Heart right ventricle (tissue), 16 donors: ENCODE results near the gene RASA4B. TPM values are rescaled to one million over a fixed set of nuclear protein-coding genes. Genes with fewer than 3 reads are reported as not detected.
"Not testable (repeated sequence)": the region's sequence is repeated elsewhere in the genome, so short reads cannot be mapped to it uniquely, and the experiment has no call there.

Source experiments
- ATAC-seq, 8 donors: fragments of 200-7000 bp; cut with Tn5 transposase; one replicate each; pipeline ENCODE4 v1.9.1; 2020; ENCODE audit warnings: mild to moderate bottlenecking in 8 of 8, moderate library complexity in 8 of 8, moderate number of reproducible peaks in 1 of 8
- DNase-seq, 2 donors: peaks; one replicate each; pipeline ENCODE4 v3.0.0-alpha.2; 2020
- H3K27ac ChIP-seq, 10 donors: fragments of 200-600 bp; sonication (generic) in 2 of 10; one replicate each; pipeline versions ENCODE4 v1.5.0 to v1.8.0; 2020 to 2022; ENCODE audit warnings: mild to moderate bottlenecking in 3 of 10
- H3K27me3 ChIP-seq, 7 donors: fragments of 200-600 bp; one replicate each; pipeline ENCODE4 v1.8.0; 2021 to 2022; ENCODE audit warnings: mild to moderate bottlenecking in 2 of 7
- H3K36me3 ChIP-seq, 9 donors: fragments of 200-600 bp; sonication (generic) in 1 of 9; one replicate each; pipeline versions ENCODE4 v1.5.0 to v1.8.0; 2020 to 2022; ENCODE audit warnings: mild to moderate bottlenecking in 2 of 9
- H3K4me1 ChIP-seq, 9 donors: fragments of 200-600 bp; sonication (generic) in 1 of 9; one replicate each; pipeline versions ENCODE4 v1.5.0 to v1.8.0; 2020 to 2022; ENCODE audit warnings: mild to moderate bottlenecking in 4 of 9
- H3K4me3 ChIP-seq, 10 donors: fragments of 200-600 bp; sonication (generic) in 2 of 10; one replicate each; pipeline versions ENCODE4 v1.5.0 to v1.8.0; 2020 to 2022; ENCODE audit warnings: mild to moderate bottlenecking in 7 of 10, moderate library complexity in 2 of 10
- H3K9me3 ChIP-seq, 11 donors: fragments of 200-600 bp in 10 of 11; sonication (generic) in 2 of 11; one replicate each; pipeline versions ENCODE4 v1.5.0 to v1.8.0; 2013 to 2022; ENCODE audit warnings: mild to moderate bottlenecking in 2 of 11, control low read depth in 1 of 11, moderate library complexity in 1 of 11
- WGBS, 2 donors: extraction: QIAGEN DNeasy Blood & Tissue Kit; methylation state at CpG; one replicate each; pipeline ENCODE4 v1.1.7; 2013; ENCODE audit warnings: inconsistent platforms in 1 of 2; 5-methylcytosine and 5-hydroxymethylcytosine counted together
- intact Hi-C, 10 donors: fragments of 100-400 bp; cut with DNase I; formaldehyde crosslinking; loops; one replicate each; pipeline versions ENCODE4 v1.11.1 to v1.14.2; 2022
- polyA plus RNA-seq, 2 donors: library from polyadenylated mRNA; stranded (reverse); fragments of 200-250 nt; gene quantifications; one replicate each; pipeline ENCODE4 v1.2.3, GENCODE V29; 2013
- total RNA-seq, 10 donors: library from RNA; stranded (reverse); fragmentation: NEBNext Ultra II Directional in 3 of 10; extraction: Animal tissue kit (Norgen Biotek cat#: 25700) in 3 of 10; gene quantifications; one replicate each; pipeline versions ENCODE4 v1.2.1 to v1.2.4, GENCODE V29; 2021 to 2023
- TF ChIP-seq, protein P1 (sequence below), 9 donors: fragments of 200-600 bp; sonication (generic) in 2 of 9; IDR thresholded peaks; one replicate each; pipeline versions ENCODE4 v1.5.0 to v1.8.0; 2021 to 2022; ENCODE audit warnings: antibody characterized with exemption in 9 of 9, mild to moderate bottlenecking in 5 of 9, moderate library complexity in 1 of 9
- donor health status: Arrhythmogenic right ventricular cardiomyopathy.
- donor health status: ischemic (EF 13 %, LVEDD 7.1; RV severe dilation, severe dysfunction).
- donor health status: healthy with polysubstance abuse.
- donor health status: DM: no; HTN: yes; CAD: no.
- donor health status: DM: no; HTN: no; CAD: no.
- donor health status: ischemic (EF 25% LVEDD 6.9; RV normal size, moderate dysfunction).
- donor health status: ischemic (EF 25% LVEDD 5.7; RV mildly dilated, moderate dysfunction).
- donor health status: healthy.
- donor health status: DM: yes; HTN: yes; CAD: no.
- donor health status: Ischemic cardiomyopathy.
- donor health status: ischemic (EF 35%, LVEDD 5.7; RV mildly dilated, moderate dysfunction).
- donor health status: nonischemic (EF 11% LVEDD 7.7; RV severe dilation, severe dysfunction).
- donor health status: DM: yes; HTN: yes; CAD: no.
- donor health status: PGD.
- donor health status: ischemic (EF 29% LVEDD 5.4; RV normal size, mild dysfunction).
- donor health status: nonischemic (EF 23%, LVEDD 6.1; RV moderate dilation, normal function).

Gene RASA4B
- total and polyA plus RNA-seq, 12 donors = 1.3 to 23.9 (median 4.2) TPM

DNA sequence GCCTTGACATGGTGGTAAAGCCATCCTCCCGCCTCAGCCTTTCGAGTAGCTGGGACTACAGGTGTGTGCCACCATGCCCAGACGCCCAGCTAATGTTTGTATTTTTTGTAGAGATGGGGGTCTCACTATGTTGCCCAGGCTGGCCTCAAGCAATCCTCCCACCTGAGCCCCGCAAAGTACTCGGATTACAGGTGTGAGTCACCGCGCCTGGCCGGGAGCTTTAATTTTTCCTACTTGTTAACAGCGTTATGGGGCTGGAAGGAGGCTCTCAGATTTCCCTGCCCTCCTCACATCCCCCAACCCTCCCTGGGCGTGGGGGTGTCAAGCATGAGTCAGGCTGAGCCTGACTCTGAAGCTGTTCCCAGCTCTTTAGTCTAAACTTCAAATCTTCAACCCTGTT is 61.2 kb downstream of the RASA4B start:
- Histone ChIP-seq H3K4me1 (no peaks in the 10 kb centered on the region), H3K4me3 (no peak overlapping the region), H3K27ac (no peak overlapping the region), H3K9me3 (no peaks in the 10 kb centered on the region), H3K36me3 (peaks cover 0 to 51% (median 16%) of the 10 kb centered on the region in 9 donors), H3K27me3 (no peaks in the 10 kb centered on the region)
- WGBS, 2 donors = 92 to 93% methylated on average over 10 of the region's 10 CpGs
- intact Hi-C loops = no loop called here
- TF ChIP-seq, protein P1, sequence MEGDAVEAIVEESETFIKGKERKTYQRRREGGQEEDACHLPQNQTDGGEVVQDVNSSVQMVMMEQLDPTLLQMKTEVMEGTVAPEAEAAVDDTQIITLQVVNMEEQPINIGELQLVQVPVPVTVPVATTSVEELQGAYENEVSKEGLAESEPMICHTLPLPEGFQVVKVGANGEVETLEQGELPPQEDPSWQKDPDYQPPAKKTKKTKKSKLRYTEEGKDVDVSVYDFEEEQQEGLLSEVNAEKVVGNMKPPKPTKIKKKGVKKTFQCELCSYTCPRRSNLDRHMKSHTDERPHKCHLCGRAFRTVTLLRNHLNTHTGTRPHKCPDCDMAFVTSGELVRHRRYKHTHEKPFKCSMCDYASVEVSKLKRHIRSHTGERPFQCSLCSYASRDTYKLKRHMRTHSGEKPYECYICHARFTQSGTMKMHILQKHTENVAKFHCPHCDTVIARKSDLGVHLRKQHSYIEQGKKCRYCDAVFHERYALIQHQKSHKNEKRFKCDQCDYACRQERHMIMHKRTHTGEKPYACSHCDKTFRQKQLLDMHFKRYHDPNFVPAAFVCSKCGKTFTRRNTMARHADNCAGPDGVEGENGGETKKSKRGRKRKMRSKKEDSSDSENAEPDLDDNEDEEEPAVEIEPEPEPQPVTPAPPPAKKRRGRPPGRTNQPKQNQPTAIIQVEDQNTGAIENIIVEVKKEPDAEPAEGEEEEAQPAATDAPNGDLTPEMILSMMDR (IDR thresholded peaks at IDR 0.05) = no peak
- no peak for DNase-seq
- no peak for ATAC-seq

DNA sequence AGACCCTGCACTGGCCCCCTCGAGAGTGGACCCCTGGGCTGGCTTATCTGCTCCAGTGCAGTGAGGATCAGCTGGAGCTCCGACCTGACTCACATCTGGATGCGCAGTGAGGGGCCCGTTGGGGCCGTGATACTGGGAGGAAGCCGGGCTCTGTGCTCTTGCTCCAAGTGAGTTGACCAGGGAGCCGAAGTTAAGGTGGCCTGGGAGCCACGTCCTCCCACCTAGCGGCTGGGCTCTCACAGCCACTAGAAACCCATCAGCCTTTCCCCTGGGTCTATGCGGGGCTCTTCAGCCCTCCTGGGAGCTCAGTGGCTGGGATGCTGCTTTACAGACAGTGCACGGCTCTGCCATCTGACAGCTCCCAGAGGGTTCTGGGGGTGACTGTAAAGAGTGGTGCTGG is 62.0 kb downstream of the RASA4B start:
- ATAC-seq (no peak), DNase-seq (no peak)
- TF ChIP-seq, protein P1 (IDR thresholded peaks at IDR 0.05) = no peak
- Histone ChIP-seq H3K9me3 (no peaks in the 10 kb centered on the region), H3K27ac (no peak overlapping the region), H3K36me3 (peaks cover 0 to 51% (median 16%) of the 10 kb centered on the region in 9 donors), H3K4me1 (no peaks in the 10 kb centered on the region), H3K4me3 (no peak overlapping the region), H3K27me3 (no peaks in the 10 kb centered on the region)
- intact Hi-C loops = no loop called here
- WGBS, 2 donors = 80 to 83% methylated on average over 11 of the region's 11 CpGs

DNA sequence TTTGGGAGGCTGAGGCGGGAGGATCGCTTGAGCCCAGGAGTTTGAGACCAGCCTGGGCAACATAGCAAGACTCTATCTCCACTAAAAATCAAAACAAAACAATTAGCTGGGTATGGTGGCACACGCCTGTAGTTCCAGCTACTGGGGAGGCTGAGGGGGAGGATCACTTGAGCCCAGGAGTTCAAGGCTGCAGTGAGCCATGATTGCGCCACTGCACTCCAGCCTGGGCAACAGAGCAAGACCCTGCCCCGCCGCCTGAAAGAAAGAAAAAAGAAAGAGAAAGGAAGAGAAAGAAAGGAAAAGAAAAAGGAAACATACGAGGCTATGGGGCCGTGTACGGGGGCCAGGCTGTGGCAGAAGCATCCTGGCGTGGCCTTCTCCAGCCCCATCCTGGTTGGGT is 62.6 kb downstream of the RASA4B start:
- H3K27me3 ChIP-seq, H3K4me3 ChIP-seq, intact Hi-C loops, H3K4me1 ChIP-seq, H3K27ac ChIP-seq, H3K9me3 ChIP-seq, ATAC-seq, DNase-seq: not testable (repeated sequence)
- peaks cover 0 to 48% (median 16%) of the 10 kb centered on the region in 9 donors for H3K36me3 ChIP-seq
- 93 to 95% methylated on average over 10 of the region's 10 CpGs for WGBS, 2 donors

DNA sequence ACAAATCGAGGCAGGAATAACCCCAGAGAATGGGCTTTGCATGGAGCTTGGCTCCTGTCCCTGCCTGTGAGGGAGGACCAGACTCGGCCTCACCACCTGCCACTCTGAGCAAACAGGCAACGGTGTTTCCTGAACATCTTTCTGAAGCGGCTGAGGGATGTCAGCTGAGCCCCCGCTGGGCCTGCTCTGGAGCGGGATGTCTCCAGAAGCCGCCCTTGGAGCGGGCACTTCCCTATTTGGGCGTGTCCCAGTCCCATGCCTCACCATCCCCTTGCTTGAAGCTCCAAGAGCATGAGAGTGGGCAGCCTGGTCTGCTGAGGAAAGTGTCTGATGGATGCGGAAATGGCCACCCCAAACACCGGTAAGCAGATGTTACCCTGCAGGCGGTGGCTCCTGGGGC is 63.1 kb downstream of the RASA4B start:
- no peaks in the 10 kb centered on the region for H3K9me3 ChIP-seq
- no peak overlapping the region for H3K4me3 ChIP-seq
- H3K27me3 ChIP-seq = no peaks in the 10 kb centered on the region
- TF ChIP-seq, protein P1 (IDR thresholded peaks at IDR 0.05) = no peak
- peaks cover 0 to 44% (median 16%) of the 10 kb centered on the region in 9 donors for H3K36me3 ChIP-seq
- H3K27ac ChIP-seq = no peak overlapping the region
- intact Hi-C loops = no loop called here
- ATAC-seq (no peak), DNase-seq (no peak)
- no peaks in the 10 kb centered on the region for H3K4me1 ChIP-seq
- 66 to 74% methylated on average over 12 of the region's 12 CpGs for WGBS, 2 donors

DNA sequence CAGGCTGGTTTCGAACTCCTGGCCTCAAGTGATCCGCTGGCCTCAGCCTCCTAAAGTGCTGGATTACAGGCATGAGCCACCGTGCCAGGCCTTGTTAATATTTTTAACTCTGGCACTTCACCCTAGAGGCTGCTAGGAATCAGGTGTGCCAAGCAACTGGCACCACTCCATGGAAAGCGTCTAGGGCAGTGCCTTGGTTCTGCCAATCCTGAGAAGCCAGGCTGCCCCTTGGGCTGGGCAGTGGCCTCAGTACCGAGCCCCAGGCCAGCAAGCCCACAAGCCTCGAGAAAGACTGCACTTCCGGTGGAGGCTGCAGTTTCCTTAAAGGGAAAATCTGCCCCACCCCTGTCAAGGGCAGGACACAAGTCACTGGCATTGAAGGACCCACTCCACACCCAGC is 64.3 kb downstream of the RASA4B start:
- peaks cover 0 to 41% (median 15%) of the 10 kb centered on the region in 9 donors for H3K36me3 ChIP-seq
- peak overlapping the region in 1 of 10 donors; percentile 9 for H3K27ac ChIP-seq
- TF ChIP-seq, protein P1 (IDR thresholded peaks at IDR 0.05) = no peak
- H3K27me3 ChIP-seq = no peaks in the 10 kb centered on the region
- DNase-seq (no peak), ATAC-seq (peak in 7 of 8 donors; percentile 12 to 69 (median 44))
- H3K4me1 ChIP-seq = no peaks in the 10 kb centered on the region
- H3K9me3 ChIP-seq = no peaks in the 10 kb centered on the region
- H3K4me3 ChIP-seq = no peak overlapping the region
- 55% methylated on average over 7 of the region's 7 CpGs for WGBS, 2 donors
- intact Hi-C loops = no loop called here
